COLO668 (cell line): Measurements from ENCODE around the gene BYSL.

Experiments
- DNase-seq: peaks from one replicate; lab custom pipeline; 2025; ENCODE audit not compliant: unreplicated experiment; lab: John Stamatoyannopoulos, UW

The BYSL gene

DNA sequence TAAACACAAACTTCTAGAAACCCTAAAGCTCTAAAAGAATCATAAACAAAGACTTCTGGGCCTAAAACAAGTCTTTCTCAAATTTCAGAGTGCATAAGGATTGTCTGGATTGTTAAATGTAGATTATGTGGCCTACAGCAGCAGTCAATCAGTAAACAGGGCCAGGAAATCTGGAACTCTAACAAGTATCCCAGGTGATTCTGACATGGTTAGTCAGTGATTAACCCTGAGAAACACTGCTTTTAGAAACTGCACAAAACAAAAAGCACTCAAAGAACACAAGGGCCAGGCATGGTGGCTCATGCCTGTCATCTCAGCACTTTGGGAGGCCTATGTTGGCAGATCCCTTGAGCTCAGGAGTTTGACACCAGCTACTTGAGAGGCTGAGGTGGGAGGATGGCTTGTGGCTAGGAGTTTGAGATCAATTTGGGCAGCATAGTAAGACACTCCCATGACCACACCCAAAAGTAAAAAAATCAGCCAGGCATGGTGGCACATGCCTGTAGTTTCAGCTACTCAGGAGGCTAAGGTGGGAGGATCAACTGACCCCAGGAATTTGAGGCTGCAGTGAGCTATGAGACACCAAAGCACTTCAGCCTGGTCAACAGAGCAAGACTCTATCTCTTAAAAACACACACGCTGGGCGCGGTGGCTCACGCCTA lies 6.3 kb upstream of the BYSL start:
- DNase-seq = no peak

- no peak for DNase-seq
Observed at GRCh38 chr6:41917528-41917927, 3.8 kb upstream of the BYSL start.

DNA sequence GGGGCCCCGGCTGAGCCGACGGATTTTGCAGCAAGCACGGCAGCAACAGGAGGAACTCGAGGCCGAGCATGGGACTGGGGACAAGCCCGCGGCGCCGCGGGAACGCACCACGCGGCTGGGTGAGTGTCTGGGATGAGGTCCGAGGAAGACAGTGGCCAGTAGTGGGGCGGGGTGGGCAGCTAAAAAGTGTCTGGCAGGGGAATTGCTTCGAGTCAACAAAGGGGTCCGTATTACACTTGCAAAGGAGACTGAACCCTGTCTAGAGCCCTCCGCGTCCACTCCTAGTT lies 356 bp downstream of the BYSL start:
- DNase-seq = peak; percentile 31

GRCh38 chr6:41922154-41922553 lies 855 bp downstream of the BYSL start:
- DNase-seq = no peak

- DNase-seq = no peak
Observed at GRCh38 chr6:41927253-41927652, 6.0 kb downstream of the BYSL start.

DNA sequence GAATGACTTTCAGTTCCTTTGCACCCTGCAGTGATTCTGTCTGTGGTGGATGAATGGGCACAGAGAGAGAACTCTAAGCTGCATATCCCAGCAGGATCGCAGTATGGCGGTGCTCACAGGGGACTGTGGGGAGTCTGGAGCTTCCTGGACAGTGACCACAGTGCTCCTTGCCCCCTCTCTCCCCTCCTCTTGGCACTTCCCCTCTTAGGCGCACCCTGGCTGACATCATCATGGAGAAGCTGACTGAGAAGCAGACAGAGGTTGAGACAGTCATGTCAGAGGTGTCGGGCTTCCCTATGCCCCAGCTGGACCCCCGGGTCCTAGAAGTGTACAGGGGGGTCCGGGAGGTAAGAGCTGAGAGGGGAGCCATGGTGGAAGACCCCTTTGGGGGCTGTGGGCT lies 8.6 kb downstream of the BYSL start:
- DNase-seq = no peak

GRCh38 chr6:41931792-41932191 lies 10.5 kb downstream of the BYSL start:
- DNase-seq = no peak

GRCh38 chr6:41932378-41932777 lies 11.1 kb downstream of the BYSL start:
- DNase-seq = no peak

- DNase-seq = no peak
Observed at GRCh38 chr6:41934278-41935192, 13.2 kb downstream of the BYSL start.

- DNase-seq = no peak
Observed at GRCh38 chr6:41935193-41935574, 13.9 kb downstream of the BYSL start.

DNA sequence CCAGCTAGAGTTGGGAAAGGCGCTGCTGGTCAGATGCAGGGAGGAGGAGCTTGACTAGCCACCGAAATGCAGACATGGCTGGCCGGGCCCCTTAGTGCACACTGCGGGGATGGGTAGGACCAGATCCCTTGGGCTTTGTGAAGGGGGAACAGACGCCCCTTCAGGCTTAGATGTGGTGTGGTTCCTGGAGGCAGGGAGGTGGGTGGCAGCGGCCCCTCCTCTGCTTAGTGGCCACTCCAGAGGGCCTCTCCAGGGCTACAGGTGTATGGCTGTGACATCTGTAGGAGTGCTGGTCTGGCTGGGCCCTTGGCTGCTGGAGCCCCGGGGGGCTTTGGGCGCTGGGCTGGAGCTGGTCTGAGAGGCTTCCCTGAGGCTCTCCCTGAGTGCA lies 14.4 kb downstream of the BYSL start:
- no peak for DNase-seq

- DNase-seq = peak; percentile 47
Observed at GRCh38 chr6:41936073-41936837, 15.0 kb downstream of the BYSL start.

DNA sequence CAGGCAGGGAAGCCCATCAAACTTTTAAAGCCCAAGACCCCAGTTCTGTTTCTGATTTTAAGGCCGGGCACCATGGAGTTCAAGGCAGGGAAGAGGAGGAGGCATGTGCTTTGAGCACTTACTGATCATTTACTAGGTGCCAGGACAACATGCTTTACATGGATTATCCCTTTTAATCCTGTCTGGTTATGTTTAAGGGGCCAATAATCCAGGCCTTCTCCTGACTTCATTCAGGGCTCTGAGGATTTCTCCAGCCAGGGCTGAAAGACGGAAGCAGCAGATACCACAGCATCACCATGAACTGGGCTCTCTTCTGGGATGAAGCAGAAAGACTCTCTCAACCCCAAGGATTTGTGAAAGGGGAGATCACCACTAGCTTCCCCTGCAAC lies 16.2 kb downstream of the BYSL start:
- no peak for DNase-seq

- DNase-seq = no peak
Observed at GRCh38 chr6:41937861-41938574, 16.7 kb downstream of the BYSL start.

GRCh38 chr6:41938590-41939175 lies 17.4 kb downstream of the BYSL start:
- DNase-seq = no peak

- no peak for DNase-seq
Observed at GRCh38 chr6:41939176-41939847, 18.0 kb downstream of the BYSL start.

DNA sequence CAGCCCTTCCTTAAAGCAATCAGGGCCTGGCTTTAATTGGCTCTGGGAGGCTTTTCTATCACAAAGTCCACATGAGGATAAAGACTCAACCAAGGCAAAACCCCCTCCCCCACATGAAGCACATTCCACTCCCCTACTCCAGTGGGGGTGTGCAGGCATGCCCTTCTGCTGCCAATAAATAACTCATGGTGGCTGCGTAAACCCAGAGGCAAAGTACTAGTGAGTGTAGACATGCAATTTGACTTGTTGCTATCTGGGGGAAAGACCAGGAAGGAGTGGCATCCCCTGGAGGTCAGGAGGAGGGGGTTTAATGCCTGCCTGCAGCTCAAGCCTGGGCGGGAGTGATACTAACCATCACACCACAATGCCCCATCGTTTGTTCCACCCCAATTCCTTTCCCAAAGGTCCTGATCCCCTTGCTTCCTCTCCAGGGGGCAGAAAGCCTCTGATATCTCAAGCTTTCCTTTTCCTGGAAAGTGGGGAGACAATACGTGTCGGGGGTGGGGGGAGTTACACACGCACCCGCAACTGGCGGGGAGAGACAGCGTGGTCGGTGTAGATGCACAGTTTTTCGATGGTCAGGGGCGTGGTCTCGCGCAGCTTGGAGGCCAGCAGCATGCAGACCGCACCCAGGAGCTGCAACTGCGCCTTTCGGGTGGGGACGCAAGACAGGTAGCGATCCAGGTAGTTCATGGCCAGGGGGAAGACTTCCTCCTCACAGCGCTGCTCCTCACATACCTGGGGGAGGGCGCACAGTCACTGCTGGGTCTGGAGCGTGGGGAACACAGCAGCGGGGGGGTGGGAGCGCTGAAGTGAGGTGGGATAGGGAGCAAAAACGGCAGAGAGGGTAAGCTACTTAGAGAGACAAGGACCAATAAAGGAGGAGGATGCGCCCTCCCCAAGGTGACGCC lies 18.8 kb downstream of the BYSL start:
- DNase-seq = no peak

DNA sequence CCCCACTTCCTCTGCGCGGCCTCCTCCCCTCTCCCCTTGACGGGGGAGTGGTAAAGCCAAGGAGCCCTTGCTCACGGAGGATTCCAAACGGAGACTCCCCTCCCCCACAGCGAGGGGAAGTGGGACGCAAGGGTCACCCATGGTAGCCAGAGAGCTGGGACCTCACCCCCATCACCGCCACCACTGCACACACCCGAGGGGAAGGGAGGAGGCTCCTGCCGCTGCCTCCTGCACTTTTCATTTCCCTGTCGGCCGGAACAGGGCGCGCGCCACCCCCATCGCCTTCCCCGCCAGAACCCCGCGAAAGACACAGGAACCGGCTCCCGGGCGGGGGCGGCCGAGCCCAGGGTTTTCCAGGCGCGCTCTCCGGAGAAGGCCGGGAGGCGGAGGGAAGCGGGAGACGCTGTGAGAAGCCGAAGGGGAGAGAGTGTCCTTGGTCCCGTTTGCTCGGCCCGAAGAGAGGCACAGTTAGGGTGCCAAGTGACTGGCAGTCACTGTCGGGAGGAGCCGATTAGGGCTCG lies 19.5 kb downstream of the BYSL start:
- peak; percentile 34 for DNase-seq
